H1 (cell line): ENCODE measurements around the gene KLRK1.

Source experiments
- ATF3 ChIP-seq: IDR thresholded peaks from 2 replicates; pipeline ENCODE4 v1.6.1; 2011; ENCODE audit warnings: low read depth, mild to moderate bottlenecking, low read length; ENCODE audit not compliant: insufficient read depth
- CREB1 ChIP-seq: IDR thresholded peaks from 2 replicates; pipeline ENCODE4 v1.6.1; 2012; ENCODE audit warnings: inconsistent platforms
- EZH2 ChIP-seq: fragments of 200-600 bp; sonication (generic); IDR thresholded peaks from 2 replicates; pipeline ENCODE4 v1.7.1; 2012; ENCODE audit warnings: low read depth, mild to moderate bottlenecking, moderate library complexity, low read length, inconsistent platforms; ENCODE audit not compliant: severe bottlenecking
- JUN ChIP-seq: IDR thresholded peaks from 2 replicates; pipeline ENCODE4 v1.6.1; 2011; ENCODE audit warnings: low read depth, mild to moderate bottlenecking, improper control_type of control experiment, low read length
- JUND ChIP-seq: IDR thresholded peaks from 2 replicates; pipeline ENCODE4 v1.6.1; 2011; ENCODE audit warnings: mild to moderate bottlenecking, improper control_type of control experiment, low read length
- POLR2AphosphoS5 ChIP-seq: IDR thresholded peaks from 2 replicates; pipeline ENCODE4 v1.6.1; 2011; ENCODE audit warnings: low read depth, low read length
- RBBP5 ChIP-seq: IDR thresholded peaks from 2 replicates; pipeline ENCODE4 v1.7.1; 2012; ENCODE audit warnings: low read depth, mild to moderate bottlenecking, inconsistent platforms, low read length, moderate library complexity, borderline replicate concordance
- SUZ12 ChIP-seq: fragments of 200-600 bp; sonication (generic); IDR thresholded peaks from 2 replicates; pipeline ENCODE4 v1.6.1; 2012; ENCODE audit warnings: mild to moderate bottlenecking, inconsistent platforms, low read length, moderate library complexity, mixed read lengths
- YY1 ChIP-seq: IDR thresholded peaks from 2 replicates; pipeline ENCODE4 v1.6.1; 2011; ENCODE audit warnings: low read depth, mild to moderate bottlenecking, low read length
- TF ChIP-seq, protein P1 (sequence below): IDR thresholded peaks from 2 replicates; pipeline ENCODE4 v1.6.1; 2012; ENCODE audit warnings: inconsistent platforms
- TF ChIP-seq, protein P2 (sequence below), 3 experiments: IDR thresholded peaks; 1 replicate in 2 of 3; 2 replicates in 1 of 3; pipeline versions ENCODE4 v1.5.1 to v1.6.1; 2011; ENCODE audit warnings: low read length in 3 of 3, mild to moderate bottlenecking in 3 of 3, inconsistent platforms in 2 of 3, low read depth in 1 of 3, moderate library complexity in 1 of 3; ENCODE audit not compliant: insufficient read depth in 1 of 3; ENCODE audit errors: control extremely low read depth in 1 of 3

DNA sequence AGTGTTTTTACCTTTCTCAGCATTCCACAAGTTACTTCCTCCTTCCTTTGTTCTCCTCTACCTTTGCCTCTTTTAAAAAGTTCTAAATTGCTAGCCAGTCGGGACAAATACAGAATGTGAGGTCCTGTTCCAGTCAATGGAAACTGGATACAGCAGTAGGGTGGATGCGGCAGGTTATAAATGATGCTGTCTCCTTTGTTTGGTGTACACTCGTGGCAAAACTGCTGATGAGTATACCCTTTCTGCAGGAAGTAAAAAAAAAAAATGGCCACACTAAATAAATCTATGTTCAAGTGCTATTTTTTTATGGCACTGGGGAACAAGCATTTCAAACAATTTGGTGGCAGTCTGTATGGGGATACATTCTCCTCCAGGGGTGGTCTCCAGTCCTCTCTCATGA lies 27.5 kb downstream of the KLRK1 start:
- no peak for TF ChIP-seq CREB1
- no peak for TF ChIP-seq RBBP5
- TF ChIP-seq SUZ12 = no peak
- TF ChIP-seq, protein P1, sequence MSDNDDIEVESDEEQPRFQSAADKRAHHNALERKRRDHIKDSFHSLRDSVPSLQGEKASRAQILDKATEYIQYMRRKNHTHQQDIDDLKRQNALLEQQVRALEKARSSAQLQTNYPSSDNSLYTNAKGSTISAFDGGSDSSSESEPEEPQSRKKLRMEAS = no peak
- TF ChIP-seq, protein P2, sequence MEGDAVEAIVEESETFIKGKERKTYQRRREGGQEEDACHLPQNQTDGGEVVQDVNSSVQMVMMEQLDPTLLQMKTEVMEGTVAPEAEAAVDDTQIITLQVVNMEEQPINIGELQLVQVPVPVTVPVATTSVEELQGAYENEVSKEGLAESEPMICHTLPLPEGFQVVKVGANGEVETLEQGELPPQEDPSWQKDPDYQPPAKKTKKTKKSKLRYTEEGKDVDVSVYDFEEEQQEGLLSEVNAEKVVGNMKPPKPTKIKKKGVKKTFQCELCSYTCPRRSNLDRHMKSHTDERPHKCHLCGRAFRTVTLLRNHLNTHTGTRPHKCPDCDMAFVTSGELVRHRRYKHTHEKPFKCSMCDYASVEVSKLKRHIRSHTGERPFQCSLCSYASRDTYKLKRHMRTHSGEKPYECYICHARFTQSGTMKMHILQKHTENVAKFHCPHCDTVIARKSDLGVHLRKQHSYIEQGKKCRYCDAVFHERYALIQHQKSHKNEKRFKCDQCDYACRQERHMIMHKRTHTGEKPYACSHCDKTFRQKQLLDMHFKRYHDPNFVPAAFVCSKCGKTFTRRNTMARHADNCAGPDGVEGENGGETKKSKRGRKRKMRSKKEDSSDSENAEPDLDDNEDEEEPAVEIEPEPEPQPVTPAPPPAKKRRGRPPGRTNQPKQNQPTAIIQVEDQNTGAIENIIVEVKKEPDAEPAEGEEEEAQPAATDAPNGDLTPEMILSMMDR (IDR thresholded peaks at IDR 0.05; ENCODE audit: control extremely low read depth in 1 of 3, insufficient read depth in 1 of 3, low read depth in 1 of 3, low read length in 3 of 3) = no peak
- no peak for TF ChIP-seq POLR2AphosphoS5
- no peak for TF ChIP-seq JUND
- TF ChIP-seq EZH2 = no peak
- TF ChIP-seq ATF3 = no peak
- TF ChIP-seq JUN = no peak
- no peak for TF ChIP-seq YY1
